Kidney epithelial cell (primary cell): ENCODE data around the gene GAS2. TPM values are rescaled to one million over a fixed set of nuclear protein-coding genes. Genes with fewer than 3 reads are reported as not detected.
A peak's percentile ranks its signal among the peaks of the same experiment; 100 is the strongest.

Experiments used
- DNase-seq: peaks from one replicate; pipeline ENCODE4 v3.0.0-alpha.2; 2010; ENCODE audit warnings: low read depth
- H3K27me3 ChIP-seq: 2 replicates; pipeline ENCODE4 v1.6.0; 2011; ENCODE audit warnings: low read length; ENCODE audit not compliant: control insufficient read depth, insufficient read depth
- H3K36me3 ChIP-seq: 2 replicates; pipeline ENCODE4 v1.5.1; 2011; ENCODE audit warnings: low read length; ENCODE audit not compliant: control insufficient read depth, insufficient read depth
- H3K4me3 ChIP-seq: 2 replicates; pipeline ENCODE4 v1.5.1; 2011; ENCODE audit warnings: low read depth, mild to moderate bottlenecking, control low read depth, low read length
- total RNA-seq: library from RNA; depleted of rRNA; stranded (reverse); fragments of >200 nt; gene quantifications from 2 replicates; pipeline ENCODE4 v1.2.3, GENCODE V29; 2015
- TF ChIP-seq, protein P1 (sequence below): IDR thresholded peaks from 2 replicates; pipeline ENCODE4 v1.5.1; 2011; ENCODE audit warnings: mild to moderate bottlenecking, moderate library complexity, low read length, control low read depth, inconsistent platforms; ENCODE audit not compliant: insufficient read depth, poor library complexity, severe bottlenecking

Gene GAS2
- total RNA-seq, 1 donor from 2014 or later, result 0.46 TPM

DNA sequence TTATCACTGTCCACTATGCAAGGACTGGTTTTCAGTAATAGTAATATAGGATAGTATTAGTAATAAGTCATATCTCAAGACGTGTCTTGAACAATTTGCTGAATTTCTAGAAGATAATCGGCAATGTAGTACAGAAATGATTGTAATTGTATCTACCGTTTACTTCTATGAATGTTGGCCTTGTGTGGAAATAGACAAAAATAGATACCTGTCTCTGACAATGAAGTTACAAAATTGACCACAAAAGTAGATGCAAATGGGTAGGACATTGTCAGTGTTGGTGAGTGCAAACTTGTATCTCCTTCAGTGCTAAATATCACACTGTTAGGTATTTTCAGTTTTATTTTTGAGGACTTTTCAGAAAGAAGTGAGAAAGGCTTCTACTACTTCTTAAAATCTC lies 120.1 kb downstream of the GAS2 start:
- H3K36me3 ChIP-seq, result no peaks in the 10 kb centered on the region
- TF ChIP-seq, protein P1, sequence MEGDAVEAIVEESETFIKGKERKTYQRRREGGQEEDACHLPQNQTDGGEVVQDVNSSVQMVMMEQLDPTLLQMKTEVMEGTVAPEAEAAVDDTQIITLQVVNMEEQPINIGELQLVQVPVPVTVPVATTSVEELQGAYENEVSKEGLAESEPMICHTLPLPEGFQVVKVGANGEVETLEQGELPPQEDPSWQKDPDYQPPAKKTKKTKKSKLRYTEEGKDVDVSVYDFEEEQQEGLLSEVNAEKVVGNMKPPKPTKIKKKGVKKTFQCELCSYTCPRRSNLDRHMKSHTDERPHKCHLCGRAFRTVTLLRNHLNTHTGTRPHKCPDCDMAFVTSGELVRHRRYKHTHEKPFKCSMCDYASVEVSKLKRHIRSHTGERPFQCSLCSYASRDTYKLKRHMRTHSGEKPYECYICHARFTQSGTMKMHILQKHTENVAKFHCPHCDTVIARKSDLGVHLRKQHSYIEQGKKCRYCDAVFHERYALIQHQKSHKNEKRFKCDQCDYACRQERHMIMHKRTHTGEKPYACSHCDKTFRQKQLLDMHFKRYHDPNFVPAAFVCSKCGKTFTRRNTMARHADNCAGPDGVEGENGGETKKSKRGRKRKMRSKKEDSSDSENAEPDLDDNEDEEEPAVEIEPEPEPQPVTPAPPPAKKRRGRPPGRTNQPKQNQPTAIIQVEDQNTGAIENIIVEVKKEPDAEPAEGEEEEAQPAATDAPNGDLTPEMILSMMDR, result no peak
- no peaks in the 10 kb centered on the region for H3K27me3 ChIP-seq
- DNase-seq, result no peak
- H3K4me3 ChIP-seq, result no peak overlapping the region

DNA sequence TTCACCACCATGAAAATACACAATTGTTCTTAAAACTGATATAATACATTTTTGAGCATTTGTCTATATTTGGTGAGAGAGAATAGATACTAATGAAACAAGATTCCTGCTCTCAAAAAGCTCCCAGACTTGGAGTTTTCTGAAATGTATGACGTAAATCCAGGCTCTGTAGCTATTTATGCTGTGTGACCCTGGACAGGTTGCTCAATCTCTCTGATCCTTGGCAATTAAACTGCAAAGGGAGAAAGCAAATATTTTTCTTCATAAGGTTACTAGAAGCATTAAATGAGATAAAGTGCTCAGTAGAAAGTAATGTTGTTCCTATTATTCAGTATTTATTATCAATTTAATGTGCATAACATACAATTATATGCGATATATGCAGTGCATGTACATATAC lies 120.6 kb downstream of the GAS2 start:
- TF ChIP-seq, protein P1, result no peak
- DNase-seq, result no peak
- Histone ChIP-seq H3K27me3 (no peaks in the 10 kb centered on the region), H3K36me3 (no peaks in the 10 kb centered on the region), H3K4me3 (no peak overlapping the region)

DNA sequence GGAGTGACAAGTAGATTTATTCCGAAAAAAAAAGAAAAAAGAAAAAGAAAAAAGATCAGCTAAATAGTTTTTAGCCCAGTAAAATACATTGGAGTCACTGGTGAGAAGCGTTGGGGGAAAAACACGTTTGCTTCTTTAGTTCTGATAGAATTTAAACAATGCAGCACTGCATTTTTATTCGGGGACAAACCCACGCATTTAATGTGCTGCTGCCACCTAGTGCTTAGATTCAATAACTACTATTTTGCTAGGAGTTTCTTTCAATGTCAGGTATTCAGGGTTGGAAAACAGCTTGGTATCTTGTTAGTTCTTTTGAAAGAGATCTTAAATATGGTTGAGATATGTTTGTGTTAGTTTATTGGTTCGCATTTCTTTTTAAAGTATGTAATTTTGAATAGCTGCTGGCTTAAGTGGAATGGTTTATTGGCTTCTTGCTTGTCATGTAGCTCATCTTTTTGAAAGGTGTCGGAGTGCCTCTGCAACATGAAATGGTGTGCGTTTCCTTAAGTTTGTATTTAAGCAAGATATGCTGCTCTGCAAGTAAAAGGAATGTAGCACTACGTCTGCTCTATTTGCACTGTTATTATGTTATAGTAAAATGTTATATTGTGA lies 121.2 kb downstream of the GAS2 start:
- no peak overlapping the region for H3K4me3 ChIP-seq
- no peaks in the 10 kb centered on the region for H3K36me3 ChIP-seq
- no peak for DNase-seq
- TF ChIP-seq, protein P1, result peak; percentile 68
- H3K27me3 ChIP-seq, result no peaks in the 10 kb centered on the region

DNA sequence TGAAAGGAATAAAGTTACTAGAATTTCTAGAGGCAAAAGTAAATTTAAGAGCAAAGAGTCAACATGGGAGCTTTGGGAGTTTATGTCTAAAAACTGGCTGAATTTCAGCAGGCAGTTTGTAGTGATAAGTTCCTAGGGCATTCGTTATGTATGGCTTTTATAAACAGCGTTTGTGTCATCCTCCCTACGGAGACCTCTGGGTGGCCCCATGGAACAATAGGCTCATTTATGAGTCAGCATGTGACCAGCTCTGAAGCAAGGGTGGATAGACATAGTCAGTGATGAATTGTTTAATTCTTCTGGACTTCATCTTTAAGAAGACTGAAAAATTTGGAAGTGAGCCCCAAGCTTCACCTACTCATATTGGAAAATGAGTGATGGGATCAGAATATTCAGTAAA lies 126.1 kb downstream of the GAS2 start:
- H3K36me3 ChIP-seq, result no peaks in the 10 kb centered on the region
- peak; percentile 34 for DNase-seq

DNA sequence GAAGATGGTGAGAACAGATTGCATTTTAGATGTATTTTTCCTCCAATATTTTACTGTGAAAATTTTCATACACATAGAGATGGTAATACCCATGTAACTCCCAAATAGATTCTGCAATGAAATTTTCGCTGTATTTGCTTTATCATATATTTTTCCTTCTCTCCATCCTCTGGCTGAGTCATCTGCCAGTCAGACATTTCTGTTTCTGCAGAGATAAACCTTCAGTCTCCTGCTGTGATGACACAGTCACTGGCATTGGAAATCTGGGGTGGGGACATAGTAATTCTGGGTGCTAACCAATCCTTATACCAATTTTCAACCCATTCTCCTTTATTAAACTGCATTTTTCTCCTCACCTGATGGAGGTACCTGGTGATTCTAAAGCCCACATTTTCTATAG lies 129.5 kb downstream of the GAS2 start:
- TF ChIP-seq, protein P1, result no peak
- DNase-seq, result no peak
- no peak overlapping the region for H3K4me3 ChIP-seq
- H3K36me3 ChIP-seq, result no peaks in the 10 kb centered on the region
- no peaks in the 10 kb centered on the region for H3K27me3 ChIP-seq

More for the DNA sequence above, 126.1 kb downstream of the GAS2 start:
- Histone ChIP-seq H3K4me3 (no peak overlapping the region), H3K27me3 (no peaks in the 10 kb centered on the region)
- TF ChIP-seq, protein P1, result no peak

DNA sequence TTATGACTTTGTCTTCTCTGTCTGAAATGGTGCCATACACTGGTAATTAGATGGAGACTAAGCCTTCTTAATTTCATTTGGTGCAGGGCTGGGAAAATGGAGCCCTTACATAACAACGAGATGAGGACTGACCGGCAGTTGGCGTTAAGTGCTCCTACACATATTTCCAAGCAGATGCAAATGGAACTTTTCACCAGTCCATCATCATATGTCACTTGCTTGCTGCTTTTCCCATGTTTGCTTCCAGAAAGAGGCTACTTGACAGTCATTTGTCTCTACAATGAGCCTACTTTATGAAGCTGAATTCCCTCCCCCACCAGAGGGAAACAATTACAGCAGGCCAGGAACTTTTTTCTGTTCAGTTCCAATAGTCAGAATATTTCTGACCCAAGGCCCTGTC lies 130.6 kb downstream of the GAS2 start:
- no peaks in the 10 kb centered on the region for H3K36me3 ChIP-seq
- no peaks in the 10 kb centered on the region for H3K27me3 ChIP-seq
- no peak overlapping the region for H3K4me3 ChIP-seq
- TF ChIP-seq, protein P1, result no peak
- no peak for DNase-seq
